Measurements from ENCODE around the gene BRD1.

- TF ChIP-seq, protein P1, sequence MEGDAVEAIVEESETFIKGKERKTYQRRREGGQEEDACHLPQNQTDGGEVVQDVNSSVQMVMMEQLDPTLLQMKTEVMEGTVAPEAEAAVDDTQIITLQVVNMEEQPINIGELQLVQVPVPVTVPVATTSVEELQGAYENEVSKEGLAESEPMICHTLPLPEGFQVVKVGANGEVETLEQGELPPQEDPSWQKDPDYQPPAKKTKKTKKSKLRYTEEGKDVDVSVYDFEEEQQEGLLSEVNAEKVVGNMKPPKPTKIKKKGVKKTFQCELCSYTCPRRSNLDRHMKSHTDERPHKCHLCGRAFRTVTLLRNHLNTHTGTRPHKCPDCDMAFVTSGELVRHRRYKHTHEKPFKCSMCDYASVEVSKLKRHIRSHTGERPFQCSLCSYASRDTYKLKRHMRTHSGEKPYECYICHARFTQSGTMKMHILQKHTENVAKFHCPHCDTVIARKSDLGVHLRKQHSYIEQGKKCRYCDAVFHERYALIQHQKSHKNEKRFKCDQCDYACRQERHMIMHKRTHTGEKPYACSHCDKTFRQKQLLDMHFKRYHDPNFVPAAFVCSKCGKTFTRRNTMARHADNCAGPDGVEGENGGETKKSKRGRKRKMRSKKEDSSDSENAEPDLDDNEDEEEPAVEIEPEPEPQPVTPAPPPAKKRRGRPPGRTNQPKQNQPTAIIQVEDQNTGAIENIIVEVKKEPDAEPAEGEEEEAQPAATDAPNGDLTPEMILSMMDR (IDR thresholded peaks at IDR 0.05): no peak
- TF ChIP-seq POLR2A (IDR thresholded peaks at IDR 0.05): no peak
- TF ChIP-seq EP300 (IDR thresholded peaks at IDR 0.05): no peak
Measured at GRCh38 chr22:49862496-49862776, 34.8 kb upstream of the BRD1 start.

All from suprapubic skin (tissue), 3 donors.